HepG2 (cell line): ENCODE data around the gene CST11. TPM values are rescaled to one million over a fixed set of nuclear protein-coding genes. Genes with fewer than 3 reads are reported as not detected.

Experiments used
- ATAC-seq: fragments of 200-7000 bp; cut with Tn5 transposase; 3 replicates; pipeline ENCODE4 v1.9.1; 2020; ENCODE audit warnings: mild to moderate bottlenecking, moderate library complexity
- BruUV-seq: library from RNA; stranded (reverse); fragments of 400-500 nt; replicated peaks from 2 replicates; lab custom pipeline; 2021; lab: Mats Ljungman, UMichigan
- CTCF ChIA-PET: fragments of 300-600 bp; formaldehyde crosslinking; extraction: SDS; loops from one replicate; lab custom pipeline; 2021; ENCODE audit warnings: low total read pairs, inconsistent platforms, low intra/inter-chr PET ratio; lab: Yijun Ruan, JAX
- POLR2A ChIA-PET: fragments of 350-600 bp; sonication (Branson Sonifier 250); formaldehyde crosslinking; loops from one replicate; lab custom pipeline; 2020; ENCODE audit warnings: antibody characterized with exemption, inconsistent platforms; lab: Yijun Ruan, JAX
- DNase-seq: peaks from one replicate; pipeline ENCODE4 v3.0.0-alpha.2; 2015; ENCODE audit warnings: low spot score
- FAIRE-seq: peaks from 3 replicates; lab custom pipeline; 2011; peaks lifted over from hg19 to GRCh38; lab: Jason Lieb, UNC
- H2AFZ ChIP-seq: one replicate; pipeline ENCODE4 v1.6.1; 2011; ENCODE audit warnings: low read length, inconsistent platforms
- H3K27ac ChIP-seq: fragments of 300-600 bp; 3 replicates; pipeline ENCODE4 v1.8.0; 2011; ENCODE audit warnings: mixed run types, mild to moderate bottlenecking, mixed read lengths, low read length, inconsistent platforms; ENCODE audit not compliant: insufficient read depth; ENCODE audit errors: extremely low read length
- H3K27me3 ChIP-seq, 2 experiments: fragments of 200-600 bp in 1 of 2; 2 replicates in 1 of 2; 3 replicates in 1 of 2; pipeline versions ENCODE4 v1.6.0 to v1.8.0; 2011; ENCODE audit warnings: low read length in 2 of 2, mild to moderate bottlenecking in 2 of 2, moderate library complexity in 2 of 2, inconsistent platforms in 1 of 2; ENCODE audit not compliant: insufficient read depth in 2 of 2, control insufficient read depth in 1 of 2
- H3K36me3 ChIP-seq, 2 experiments: fragments of 200-600 bp in 1 of 2; replicated peaks in 1 of 2; 2 replicates in 1 of 2; 3 replicates in 1 of 2; pipeline versions ENCODE4 v1.5.1 to v1.8.0; 2011; ENCODE audit warnings: low read length in 2 of 2, inconsistent platforms in 1 of 2; ENCODE audit not compliant: insufficient read depth in 2 of 2, control insufficient read depth in 1 of 2
- H3K4me1 ChIP-seq: 2 replicates; pipeline ENCODE4 v1.5.1; 2012; ENCODE audit warnings: low read length, inconsistent platforms; ENCODE audit not compliant: insufficient read depth
- H3K4me2 ChIP-seq: 2 replicates; pipeline ENCODE4 v1.6.0; 2011; ENCODE audit warnings: low read depth, low read length, inconsistent platforms
- H3K4me3 ChIP-seq, 3 experiments: fragments of 200-600 bp in 1 of 3; sonication (generic), shearing (Covaris generic) in 1 of 3; replicated peaks in 1 of 3; 2 replicates each; pipeline ENCODE4 v1.5.1; 2011 to 2016; ENCODE audit warnings: low read length in 3 of 3, inconsistent platforms in 2 of 3, low read depth in 2 of 3, mild to moderate bottlenecking in 2 of 3, control low read depth in 1 of 3, mixed read lengths in 1 of 3; ENCODE audit not compliant: insufficient read depth in 1 of 3
- H3K79me2 ChIP-seq: one replicate; pipeline ENCODE4 v1.6.1; 2011; ENCODE audit warnings: low read length, inconsistent platforms; ENCODE audit not compliant: insufficient read depth
- H3K9ac ChIP-seq: 2 replicates; pipeline ENCODE4 v1.6.0; 2011; ENCODE audit warnings: mild to moderate bottlenecking, low read depth, low read length, inconsistent platforms; ENCODE audit not compliant: insufficient read depth
- H3K9me3 ChIP-seq: 2 replicates; pipeline ENCODE4 v1.5.1; 2012; ENCODE audit warnings: mild to moderate bottlenecking, low read length
- H4K20me1 ChIP-seq: 2 replicates; pipeline ENCODE4 v1.6.0; 2011; ENCODE audit warnings: inconsistent platforms, mild to moderate bottlenecking, low read length, moderate library complexity; ENCODE audit not compliant: insufficient read depth
- MAFK ChIP-seq, 2 experiments: IDR thresholded peaks in 1 of 2; conservative IDR thresholded peaks in 1 of 2; 2 replicates each; pipeline ENCODE4 v1.6.1; 2011; ENCODE audit warnings: improper control_type of control experiment in 2 of 2, low read length in 2 of 2
- NR2F6 ChIP-seq, 2 experiments: IDR thresholded peaks; 2 replicates each; pipeline ENCODE4 v1.6.1; 2016; ENCODE audit warnings: antibody characterized with exemption in 1 of 2, mild to moderate bottlenecking in 1 of 2
- RBM22 ChIP-seq: fragments of 200-400 bp; formaldehyde crosslinking; optimal IDR thresholded peaks from 2 replicates; pipeline ENCODE3; 2017; ENCODE audit warnings: mild to moderate bottlenecking, low read length, moderate library complexity
- ZBTB8A ChIP-seq: sonication (generic); formaldehyde crosslinking; IDR thresholded peaks from 2 replicates; pipeline ENCODE4 v1.4.0; 2020; ENCODE audit warnings: mild to moderate bottlenecking, low read depth, missing genetic modification reagents, borderline replicate concordance
- ZNF329 ChIP-seq: sonication (generic); formaldehyde crosslinking; IDR thresholded peaks from 2 replicates; pipeline ENCODE4 v1.9.0; 2021; ENCODE audit warnings: low read depth, mild to moderate bottlenecking, missing genetic modification reagents
- ZNF747 ChIP-seq: sonication (generic); formaldehyde crosslinking; IDR thresholded peaks from 2 replicates; pipeline ENCODE4 v1.8.1; 2023; ENCODE audit warnings: missing genetic modification reagents, mild to moderate bottlenecking, borderline replicate concordance
- WGBS: methylation state at CpG from one replicate; pipeline ENCODE4 v1.1.6; 2017; ENCODE audit warnings: low lambda C conversion rate; 5-methylcytosine and 5-hydroxymethylcytosine counted together
- in situ Hi-C: cut with HindIII; loops from 2 replicates; pipeline ENCODE4 v1.10.0; 2017; ENCODE audit warnings: low pct_unique_long_range_greater_than_20kb; ENCODE audit not compliant: extremely low pct_ligation_motif_present
- intact Hi-C: fragments of 100-400 bp; cut with micrococcal nuclease; formaldehyde crosslinking; loops from one replicate; pipeline ENCODE4 v1.10.0; 2022; ENCODE audit not compliant: unreplicated experiment
- polyA plus RNA-seq, 8 experiments: library from polyadenylated mRNA; depleted of rRNA in 3 of 8; stranded (reverse) in 7 of 8; unstranded in 1 of 8; fragments of >200 nt; fragmentation: Illumina TruSeq in 4 of 8; extraction: Trizol in 4 of 8; gene quantifications; 2 replicates each; pipeline versions ENCODE4 v1.2.1 to v1.2.3, GENCODE V29; 2011 to 2016; ENCODE audit warnings: low read depth in 4 of 8, missing spikeins in 1 of 8, mixed read lengths in 1 of 8; ENCODE audit not compliant: insufficient read depth in 1 of 8
- small RNA-seq, 3 experiments: library from RNA; depleted of rRNA; stranded (forward); fragments of <200 nt; gene quantifications; one replicate each; pipeline ENCODE3, GENCODE V24; 2012; ENCODE audit warnings: low read depth in 2 of 3, low replicate concordance in 1 of 3; ENCODE audit not compliant: insufficient read length in 3 of 3, insufficient read depth in 2 of 3
- total RNA-seq, 5 experiments: library from RNA; depleted of rRNA; stranded (reverse); fragments of >200 nt; fragmentation: Illumina TruSeq; extraction: Trizol; gene quantifications; 2 replicates each; pipeline ENCODE4 v1.2.3, GENCODE V29; 2016; ENCODE audit warnings: low read depth in 1 of 5
- TF ChIP-seq, protein P1 (sequence below): sonication (generic); formaldehyde crosslinking; IDR thresholded peaks from 2 replicates; pipeline ENCODE4 v1.5.0; 2020; ENCODE audit warnings: missing genetic modification reagents

The CST11 gene
- total and polyA plus RNA-seq, 2 of the 13 experiments (the other 11 are each of a cell fraction or from before 2014, with no cell fraction given): not detected

DNA sequence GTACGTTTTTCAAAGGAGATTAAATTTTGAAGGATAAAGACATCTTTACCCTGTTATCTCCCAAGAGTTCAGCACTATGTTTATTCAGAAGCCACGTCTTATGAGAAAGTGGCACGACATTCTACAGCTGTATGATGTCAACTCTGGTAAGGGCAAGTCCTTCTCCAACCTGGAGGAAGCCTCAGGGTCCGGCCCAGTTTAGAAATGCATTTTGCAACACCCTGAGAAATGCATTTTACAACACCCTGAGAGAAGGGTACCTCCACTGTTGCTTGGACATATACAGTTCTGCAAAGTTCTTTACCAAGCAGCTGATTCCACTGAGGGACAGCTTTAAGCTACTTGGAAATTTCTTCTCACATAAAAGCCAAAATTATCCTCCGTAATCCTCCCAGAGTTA, 48.9 kb downstream of the CST11 start (continued):
- no peak for TF ChIP-seq ZNF747 (CRISPR knock-in tag)
- no peak for TF ChIP-seq ZBTB8A (CRISPR knock-in tag)
- TF ChIP-seq, protein P1, sequence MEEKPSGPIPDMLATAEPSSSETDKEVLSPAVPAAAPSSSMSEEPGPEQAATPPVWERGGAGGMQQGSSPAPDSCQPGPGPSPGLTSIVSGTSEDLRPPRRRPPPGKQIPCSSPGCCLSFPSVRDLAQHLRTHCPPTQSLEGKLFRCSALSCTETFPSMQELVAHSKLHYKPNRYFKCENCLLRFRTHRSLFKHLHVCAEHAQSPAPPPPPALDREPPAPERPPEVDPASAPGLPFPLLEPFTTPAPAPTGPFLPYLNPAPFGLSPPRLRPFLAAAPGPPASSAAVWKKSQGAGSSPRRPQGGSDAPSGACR (CRISPR knock-in tag): no peak

DNA sequence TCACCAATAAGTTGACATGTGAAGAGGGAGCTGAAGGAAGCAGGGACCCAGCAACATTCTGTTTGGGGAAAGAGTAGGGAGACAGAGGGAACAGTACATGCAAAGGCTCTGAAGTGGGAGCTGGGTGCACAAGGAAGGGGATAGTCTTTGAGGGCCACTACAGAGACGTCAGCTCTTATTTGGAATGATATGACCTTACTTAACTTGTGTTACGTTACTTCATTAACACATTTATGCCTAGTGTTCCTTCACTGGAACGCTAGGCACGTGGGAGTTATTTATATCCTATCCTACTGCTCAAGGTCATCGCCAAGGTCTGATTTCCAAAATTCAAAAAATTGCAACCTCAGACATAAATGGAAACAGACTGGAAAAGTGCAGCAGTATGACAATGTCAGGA, 51.6 kb downstream of the CST11 start:
- ATAC-seq (no peak), DNase-seq (no peak), FAIRE-seq (no peak)
- no peak overlapping the region for H2AFZ ChIP-seq
- BruUV-seq: no TSS peak
- ChIA-PET POLR2A (interaction anchor here (4.2 kb wide), 1 partner anchor 19 kb away, joined by 17 read pairs; the partner anchor contains the start of gene NAPB), CTCF (no interaction called here)
- H3K27ac ChIP-seq: no peak overlapping the region
- H3K4me1 ChIP-seq: peaks cover 18% of the 10 kb centered on the region
- no peaks in the 10 kb centered on the region for H3K27me3 ChIP-seq
- no peak overlapping the region for H3K4me2 ChIP-seq
- H3K9ac ChIP-seq: no peak overlapping the region
- WGBS: 96% methylated on average over 5 of the region's 5 CpGs
- intact Hi-C loops: no loop called here
- in situ Hi-C loops: no loop called here
- H3K36me3 ChIP-seq: peaks cover 14 to 44% of the 10 kb centered on the region in 2 experiments
- peaks cover 32% of the 10 kb centered on the region for H3K79me2 ChIP-seq
- TF ChIP-seq MAFK (conservative IDR thresholded peaks at IDR 0.05 in 1 of 2, IDR thresholded peaks at IDR 0.05 in 1 of 2; ENCODE audit: low read length in 2 of 2) (peak; percentile 24 to 59; a peak in 2 of 4 replicates), ZNF329 (no peak), NR2F6 (IDR thresholded peaks at IDR 0.05) (no peak), NR2F6 (CRISPR knock-in tag; IDR thresholded peaks at IDR 0.05) (no peak), RBM22 (peak; percentile 35)
- H4K20me1 ChIP-seq: peaks cover 17% of the 10 kb centered on the region
- H3K4me3 ChIP-seq: no peak overlapping the region
- no peaks in the 10 kb centered on the region for H3K9me3 ChIP-seq

Small RNAs within 50 kb of the gene (small RNA-seq; reads per million reads assigned to genes)
- 0 reads per million in 3 experiments for gene RF00019

Other genes with a start within 250 kb of the CST11 start
- 65.9 and 69.7 TPM in 2 replicates for gene NXT1, start 102.1 kb downstream of the CST11 start, total RNA-seq (2016; rRNA removed; fragmentation: Illumina TruSeq; extraction: Trizol)
- gene NXT1, start 102.1 kb downstream of the CST11 start, polyA plus RNA-seq (2011; rRNA removed): 35.6 and 40.8 TPM in 2 replicates
- gene GZF1, start 90.7 kb downstream of the CST11 start, total RNA-seq (2016; rRNA removed; fragmentation: Illumina TruSeq; extraction: Trizol): 26.0 and 26.4 TPM in 2 replicates
- 16.9 and 21.9 TPM in 2 replicates for gene GZF1, start 90.7 kb downstream of the CST11 start, polyA plus RNA-seq (2011; rRNA removed)
- gene NAPB, start 31.4 kb downstream of the CST11 start, total RNA-seq (2016; rRNA removed; fragmentation: Illumina TruSeq; extraction: Trizol): 9.5 and 15.2 TPM in 2 replicates
- gene NAPB, start 31.4 kb downstream of the CST11 start, polyA plus RNA-seq (2011; rRNA removed): 16.1 and 16.3 TPM in 2 replicates
- not detected in 2 replicates for gene CSTL1, start 13.2 kb downstream of the CST11 start, total RNA-seq (2016; rRNA removed; fragmentation: Illumina TruSeq; extraction: Trizol)
- gene CSTL1, start 13.2 kb downstream of the CST11 start, polyA plus RNA-seq (2011; rRNA removed): not detected in 2 replicates
- not detected in 2 replicates for gene CST8, start 38.2 kb upstream of the CST11 start, total RNA-seq (2016; rRNA removed; fragmentation: Illumina TruSeq; extraction: Trizol)
- gene CST8, start 38.2 kb upstream of the CST11 start, polyA plus RNA-seq (2011; rRNA removed): not detected in 2 replicates
- 0.15 TPM in 1 of 2 replicates, not detected in the other for gene CST9L, start 115.6 kb upstream of the CST11 start, total RNA-seq (2016; rRNA removed; fragmentation: Illumina TruSeq; extraction: Trizol)
- not detected in 2 replicates for gene CST9L, start 115.6 kb upstream of the CST11 start, polyA plus RNA-seq (2011; rRNA removed)
- 0.07 TPM in 1 of 2 replicates, not detected in the other for gene CST9, start 153.0 kb upstream of the CST11 start, total RNA-seq (2016; rRNA removed; fragmentation: Illumina TruSeq; extraction: Trizol)
- gene CST9, start 153.0 kb upstream of the CST11 start, polyA plus RNA-seq (2011; rRNA removed): not detected in 2 replicates
- 300 and 690 TPM in 2 replicates for gene CST3, start 185.1 kb upstream of the CST11 start, total RNA-seq (2016; rRNA removed; fragmentation: Illumina TruSeq; extraction: Trizol)
- gene CST3, start 185.1 kb upstream of the CST11 start, polyA plus RNA-seq (2011; rRNA removed): 1,005 and 1,077 TPM in 2 replicates
- gene CST4, start 236.2 kb upstream of the CST11 start, total RNA-seq (2016; rRNA removed; fragmentation: Illumina TruSeq; extraction: Trizol): not detected in 2 replicates
- 0.16 TPM in 1 of 2 replicates, not detected in the other for gene CST4, start 236.2 kb upstream of the CST11 start, polyA plus RNA-seq (2011; rRNA removed)